ENCODE results near the gene KCNT1.

- TF ChIP-seq CTCF (IDR thresholded peaks at IDR 0.05) (no peak), POLR2A (IDR thresholded peaks at IDR 0.05) (no peak), EP300 (IDR thresholded peaks at IDR 0.05) (no peak)
Observed at GRCh38 chr9:135802876-135803419, 101.0 kb downstream of the KCNT1 start.
